GM18526 (cell line): ENCODE measurements around the gene ADORA3.

ENCODE experiments used
- POLR2A ChIP-seq: IDR thresholded peaks from 3 replicates; pipeline ENCODE4 v1.6.1; 2011; ENCODE audit not compliant: insufficient read length; ENCODE audit errors: extremely low read depth

ADORA3 gene

DNA sequence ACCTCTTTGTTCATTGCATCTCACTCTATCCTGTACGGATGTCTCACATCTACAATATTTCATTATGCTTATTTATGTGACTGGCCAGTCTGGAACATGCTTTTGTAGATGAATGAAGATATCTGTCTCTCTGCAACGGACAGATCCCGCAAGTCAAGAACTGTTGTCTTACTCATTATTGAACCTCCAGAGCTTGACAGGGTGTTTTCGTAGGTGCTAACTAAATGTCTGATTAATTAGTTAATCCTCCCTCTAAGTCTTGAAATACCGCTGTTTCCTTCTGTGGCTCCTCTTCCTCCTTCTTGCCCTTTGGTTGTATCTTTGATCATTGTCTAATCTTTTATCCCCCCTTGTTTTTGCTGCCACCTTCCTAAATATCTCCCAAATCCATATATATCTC, 32.8 kb downstream of the ADORA3 start:
- no peak for TF ChIP-seq POLR2A

DNA sequence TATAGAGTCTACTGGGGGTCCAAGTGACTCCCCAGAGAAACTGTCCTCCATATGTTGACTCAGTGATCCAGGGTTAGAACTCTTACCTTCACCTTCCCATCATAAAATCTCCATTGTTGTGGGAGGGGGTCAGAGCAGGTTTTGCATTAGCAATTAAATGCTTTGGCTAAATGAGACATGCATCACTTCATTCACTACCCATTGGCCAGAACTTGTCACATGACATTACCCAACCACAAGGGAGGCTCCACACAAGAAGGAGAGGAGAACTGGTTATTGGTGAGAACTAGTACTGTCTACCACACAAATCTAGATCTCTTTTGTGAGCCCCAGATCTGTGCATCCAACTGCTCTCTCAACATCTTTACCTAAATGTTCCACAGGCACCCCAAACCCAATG, 33.9 kb downstream of the ADORA3 start:
- TF ChIP-seq POLR2A: no peak

- no peak for TF ChIP-seq POLR2A
Observed at GRCh38 chr1:111468717-111469100, 34.7 kb downstream of the ADORA3 start.

DNA sequence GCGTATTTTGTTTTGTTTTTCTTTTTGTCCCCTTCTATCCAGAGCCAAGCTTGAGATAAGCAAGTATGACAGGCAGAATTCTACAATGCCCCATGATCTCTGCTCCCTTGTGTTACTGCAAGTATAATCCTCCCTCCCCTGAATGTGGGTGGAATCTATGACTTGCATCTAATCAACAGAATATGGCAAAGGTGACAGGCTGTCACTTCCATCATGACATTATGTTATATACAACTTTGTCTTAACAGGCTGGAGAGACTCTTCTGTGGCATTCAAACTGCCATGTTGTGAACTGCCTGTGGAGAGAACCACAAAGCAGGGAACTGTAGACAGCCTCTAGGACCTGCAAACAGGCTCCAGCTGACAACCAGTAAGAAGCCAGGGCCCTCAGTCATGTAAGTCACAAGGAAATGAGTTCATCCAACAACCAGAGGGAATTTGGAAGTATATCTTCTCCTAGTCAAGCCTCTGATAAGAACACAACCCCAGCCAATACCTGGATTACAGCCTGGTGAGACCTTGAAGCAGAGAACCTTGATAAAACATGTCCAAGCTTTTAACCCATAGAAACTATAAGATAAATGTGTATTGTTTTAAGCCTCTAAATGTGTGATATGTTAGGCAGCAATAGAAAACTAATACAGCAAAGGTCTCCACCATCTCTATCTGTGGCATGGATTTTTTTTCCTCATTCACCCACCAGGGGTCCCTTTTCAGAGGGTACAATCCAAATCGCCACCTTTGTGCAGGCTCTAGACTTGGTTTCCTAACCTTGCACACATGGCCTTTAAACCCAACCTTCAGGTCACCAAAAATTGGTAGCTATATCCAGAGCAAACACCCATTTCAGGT, 35.3 kb downstream of the ADORA3 start:
- no peak for TF ChIP-seq POLR2A

- no peak for TF ChIP-seq POLR2A
Observed at GRCh38 chr1:111466480-111466879, 37.0 kb downstream of the ADORA3 start.

- no peak for TF ChIP-seq POLR2A
Observed at GRCh38 chr1:111465754-111466153, 37.7 kb downstream of the ADORA3 start.

DNA sequence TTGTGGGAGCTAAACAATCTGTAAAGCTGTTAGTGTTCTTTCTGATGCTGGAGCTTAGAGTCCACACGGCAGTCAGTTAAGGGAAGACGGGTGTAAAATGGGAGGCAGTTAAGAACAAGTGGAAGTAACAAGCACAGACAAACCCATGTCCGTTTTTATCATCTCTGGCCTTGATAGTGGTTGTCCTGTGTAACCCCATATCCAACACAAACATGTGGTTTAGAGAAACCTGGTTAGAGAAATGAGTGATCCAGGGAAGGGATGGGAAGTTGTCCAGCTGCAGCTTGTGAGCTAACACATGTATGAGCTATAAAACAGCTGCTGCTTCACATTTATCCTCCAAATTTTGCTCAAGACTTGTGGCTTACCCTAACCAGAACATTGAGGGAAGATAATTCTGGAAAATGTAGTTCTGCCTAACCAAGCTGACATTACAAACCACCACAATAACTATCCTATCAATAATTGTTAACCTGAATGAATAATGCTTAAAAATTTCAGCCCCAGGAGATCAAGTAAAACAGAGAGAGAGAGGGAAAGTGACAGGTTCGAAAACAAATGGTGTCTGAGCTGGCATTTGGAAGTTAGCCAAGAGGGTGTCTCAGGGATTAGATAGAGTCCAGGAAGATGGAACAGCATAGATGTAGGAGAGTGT, 40.3 kb downstream of the ADORA3 start:
- TF ChIP-seq POLR2A: no peak

- TF ChIP-seq POLR2A: no peak
Observed at GRCh38 chr1:111462370-111463028, 40.9 kb downstream of the ADORA3 start.

DNA sequence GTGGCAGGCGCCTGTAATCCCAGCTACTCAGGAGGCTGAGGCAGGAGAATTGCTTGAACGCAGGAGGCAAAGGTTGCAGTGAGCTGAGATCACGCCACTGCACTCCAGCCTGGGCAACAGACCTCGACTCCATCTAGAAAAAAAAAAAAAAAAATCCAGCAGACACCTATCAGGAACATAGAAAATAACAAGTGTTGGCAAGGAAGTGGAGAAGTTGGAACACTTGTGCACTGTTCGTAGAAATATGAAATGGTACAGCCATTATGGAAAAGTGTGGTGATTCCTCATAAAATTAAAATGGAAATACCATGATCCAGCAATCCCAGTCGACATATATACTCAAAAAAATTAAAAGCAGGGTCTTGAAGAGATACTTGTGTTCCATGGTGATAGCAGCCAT, 41.7 kb downstream of the ADORA3 start:
- no peak for TF ChIP-seq POLR2A

DNA sequence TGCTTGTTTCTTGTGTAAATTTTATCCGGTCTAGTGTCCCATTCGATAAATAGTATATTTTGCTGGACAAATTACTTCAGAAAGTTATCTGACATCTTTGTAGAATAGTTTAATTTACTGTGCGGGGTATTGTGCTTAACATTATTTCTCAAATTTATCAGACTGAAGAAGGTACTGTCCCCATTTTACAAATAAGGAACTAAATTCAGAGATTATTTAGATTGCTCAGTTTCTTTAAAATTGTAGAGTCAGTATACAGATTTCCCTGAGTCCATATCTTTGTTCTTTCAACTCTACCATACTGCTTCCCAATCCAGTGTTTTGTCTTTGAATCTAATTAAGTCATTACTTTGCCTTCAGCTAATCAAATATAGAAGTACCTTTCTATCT, 47.8 kb downstream of the ADORA3 start:
- no peak for TF ChIP-seq POLR2A

DNA sequence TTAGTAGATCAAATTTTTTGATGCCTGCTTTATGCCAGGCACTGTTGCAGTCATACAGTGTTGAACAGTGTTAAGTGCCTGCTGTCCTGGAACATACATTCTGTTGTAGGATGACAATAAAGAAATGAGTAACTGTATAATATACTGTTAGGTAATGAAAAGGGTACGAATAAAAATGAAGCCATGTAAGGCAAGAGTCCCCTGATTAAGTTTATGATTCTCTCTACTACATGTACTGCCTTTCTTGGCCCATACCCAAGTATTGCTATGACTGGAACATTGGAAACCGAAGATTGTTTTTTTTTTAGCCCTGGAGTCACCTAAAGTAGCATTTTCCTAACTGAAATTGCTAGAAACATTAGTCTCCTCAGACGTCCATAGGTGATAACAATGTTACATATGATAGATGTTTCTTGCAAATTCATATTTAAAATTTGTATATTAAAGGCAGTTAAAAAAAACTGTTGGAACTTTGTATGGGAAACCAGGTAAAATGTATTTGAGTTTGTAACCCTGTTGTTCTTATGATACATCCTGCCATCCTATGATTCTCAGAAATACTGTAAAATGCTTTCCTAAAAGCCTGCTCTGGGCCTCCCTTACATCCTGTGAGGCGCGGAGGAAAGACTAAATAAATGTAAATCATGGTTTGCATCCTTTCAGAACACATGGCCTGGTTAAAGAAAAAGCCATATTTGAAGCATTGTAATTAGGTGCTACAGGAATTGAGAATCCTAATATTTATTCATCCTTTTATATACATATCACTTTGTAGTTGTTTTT, 48.4 kb downstream of the ADORA3 start:
- TF ChIP-seq POLR2A: no peak

DNA sequence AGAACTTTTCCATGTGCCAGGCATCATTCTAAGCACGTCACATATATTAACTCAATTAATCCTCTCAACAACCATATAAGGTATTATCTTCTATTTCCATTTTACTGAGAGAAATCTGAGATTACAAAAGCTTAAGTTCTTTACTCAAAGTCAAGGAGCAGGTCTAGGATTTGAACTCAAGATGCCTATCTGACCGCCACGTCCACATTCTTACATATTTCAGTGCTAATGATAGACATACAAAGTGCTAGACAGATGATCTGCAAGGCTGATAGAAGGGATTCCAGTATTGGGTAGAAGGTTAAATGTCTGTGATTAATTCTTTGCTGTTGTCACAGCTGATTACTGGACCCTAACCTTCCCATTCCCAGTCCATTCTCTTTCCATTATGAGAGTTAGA, 49.7 kb downstream of the ADORA3 start:
- TF ChIP-seq POLR2A: no peak

GRCh38 chr1:111452581-111452980, 50.9 kb downstream of the ADORA3 start:
- no peak for TF ChIP-seq POLR2A

DNA sequence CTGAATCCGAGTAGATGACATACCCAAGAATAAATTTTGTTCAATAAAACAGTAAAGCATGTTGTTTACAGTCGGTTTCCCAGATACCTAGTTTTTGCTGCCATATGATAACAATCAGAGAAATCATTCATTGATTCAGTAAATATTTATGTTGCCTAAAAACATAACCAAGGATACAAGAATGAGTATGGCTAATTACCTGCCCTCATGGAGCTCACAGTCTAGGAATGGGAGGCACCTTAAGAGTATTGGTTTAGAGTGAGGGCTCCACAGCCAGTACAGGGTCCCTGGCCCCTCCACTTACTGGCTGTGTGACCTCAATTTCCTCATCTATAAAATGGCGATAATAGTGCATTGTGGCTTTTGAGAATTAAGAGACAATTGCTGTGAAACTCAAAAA, 53.2 kb downstream of the ADORA3 start:
- TF ChIP-seq POLR2A: no peak

DNA sequence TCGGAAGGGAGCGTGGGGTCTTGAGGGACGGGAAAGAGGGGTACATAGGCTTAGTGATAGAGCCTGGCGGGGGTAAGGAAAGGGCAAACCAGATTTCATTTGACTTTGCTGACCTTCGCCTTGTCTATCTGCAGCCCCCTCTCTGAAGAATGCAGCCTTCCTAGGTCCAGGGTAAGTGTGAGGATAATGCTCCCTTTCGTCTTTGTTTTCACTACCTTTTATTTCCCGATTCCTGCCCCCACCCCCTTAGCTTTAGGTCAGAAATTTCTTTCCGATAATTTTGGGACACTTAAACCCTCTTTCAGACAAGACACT, 53.8 kb downstream of the ADORA3 start:
- TF ChIP-seq POLR2A: no peak
